Nephron progenitor cell (in vitro differentiated cells): ENCODE data around the gene HDHD5.

Experiments used
- DNase-seq: peaks from one replicate; pipeline ENCODE4 v3.0.0; 2021
- H3K27ac Mint-ChIP-seq: 2 replicates; pipeline ENCODE4 v1.8.0; 2021; ENCODE audit warnings: mild to moderate bottlenecking, moderate library complexity, mixed read lengths
- H3K27me3 Mint-ChIP-seq: 2 replicates; pipeline ENCODE4 v1.8.0; 2021; ENCODE audit warnings: mild to moderate bottlenecking, low read depth, mixed read lengths; ENCODE audit not compliant: poor library complexity
- H3K36me3 Mint-ChIP-seq: 2 replicates; pipeline ENCODE4 v1.8.0; 2021; ENCODE audit warnings: low read depth, mixed read lengths
- H3K4me1 Mint-ChIP-seq: 2 replicates; pipeline ENCODE4 v1.8.0; 2021; ENCODE audit warnings: mixed read lengths
- H3K4me3 Mint-ChIP-seq: 2 replicates; pipeline ENCODE4 v1.8.0; 2021; ENCODE audit warnings: mild to moderate bottlenecking, moderate library complexity, mixed read lengths
- H3K9me3 Mint-ChIP-seq: 2 replicates; pipeline ENCODE4 v1.8.0; 2021; ENCODE audit warnings: mild to moderate bottlenecking, moderate library complexity, mixed read lengths
- CTCF ChIP-seq: fragments of 200-600 bp; sonication (generic); IDR thresholded peaks from 2 replicates; pipeline ENCODE4 v1.5.0; 2021; ENCODE audit warnings: antibody characterized with exemption

Gene HDHD5

GRCh38 chr22:17135153-17135760 is 23.8 kb downstream of the HDHD5 start:
- no peak overlapping the region for H3K4me3 Mint-ChIP-seq
- peaks cover 43% of the 10 kb centered on the region for H3K36me3 Mint-ChIP-seq
- TF ChIP-seq CTCF: no peak
- H3K27me3 Mint-ChIP-seq: peaks cover 2% of the 10 kb centered on the region
- no peak for DNase-seq
- peak overlapping the region; percentile 87 for H3K27ac Mint-ChIP-seq
- H3K9me3 Mint-ChIP-seq: no peaks in the 10 kb centered on the region
- H3K4me1 Mint-ChIP-seq: no peaks in the 10 kb centered on the region

DNA sequence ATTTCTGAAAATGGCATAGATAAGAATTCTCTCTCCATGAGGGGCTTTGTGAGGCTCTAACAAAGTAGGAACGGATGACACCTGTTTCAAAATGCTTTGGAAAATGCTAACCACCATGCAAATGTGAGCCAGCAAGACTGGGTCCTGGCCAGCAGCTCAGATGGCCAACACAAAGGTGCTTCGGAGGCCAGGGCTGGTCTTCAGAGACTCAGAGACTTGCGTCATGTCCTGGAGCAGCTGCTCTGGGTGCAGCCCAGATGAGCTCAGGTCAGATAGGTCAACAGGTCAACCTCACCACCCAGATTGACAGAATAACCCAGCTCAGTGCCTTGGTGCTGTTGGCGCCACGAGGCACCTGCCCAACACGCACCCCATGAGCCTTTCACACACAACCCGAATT is 25.9 kb downstream of the HDHD5 start:
- no peak overlapping the region for H3K4me3 Mint-ChIP-seq
- H3K27ac Mint-ChIP-seq: no peak overlapping the region
- H3K36me3 Mint-ChIP-seq: peaks cover 27% of the 10 kb centered on the region
- DNase-seq: no peak
- H3K4me1 Mint-ChIP-seq: no peaks in the 10 kb centered on the region
- TF ChIP-seq CTCF: no peak
- H3K9me3 Mint-ChIP-seq: no peaks in the 10 kb centered on the region
- H3K27me3 Mint-ChIP-seq: peaks cover 12% of the 10 kb centered on the region

- Mint-ChIP-seq H3K4me1 (no peaks in the 10 kb centered on the region), H3K9me3 (no peaks in the 10 kb centered on the region), H3K27me3 (peaks cover 12% of the 10 kb centered on the region), H3K36me3 (peaks cover 18% of the 10 kb centered on the region), H3K4me3 (no peak overlapping the region), H3K27ac (no peak overlapping the region)
- no peak for DNase-seq
- TF ChIP-seq CTCF: no peak
Measured at GRCh38 chr22:17132112-17132511, 27.0 kb downstream of the HDHD5 start.

- peaks cover 12% of the 10 kb centered on the region for H3K27me3 Mint-ChIP-seq
- no peak overlapping the region for H3K27ac Mint-ChIP-seq
- H3K9me3 Mint-ChIP-seq: no peaks in the 10 kb centered on the region
- no peak for DNase-seq
- no peaks in the 10 kb centered on the region for H3K4me1 Mint-ChIP-seq
- no peak for TF ChIP-seq CTCF
- peaks cover 13% of the 10 kb centered on the region for H3K36me3 Mint-ChIP-seq
- H3K4me3 Mint-ChIP-seq: no peak overlapping the region
Measured at GRCh38 chr22:17131686-17132085, 27.4 kb downstream of the HDHD5 start.

DNA sequence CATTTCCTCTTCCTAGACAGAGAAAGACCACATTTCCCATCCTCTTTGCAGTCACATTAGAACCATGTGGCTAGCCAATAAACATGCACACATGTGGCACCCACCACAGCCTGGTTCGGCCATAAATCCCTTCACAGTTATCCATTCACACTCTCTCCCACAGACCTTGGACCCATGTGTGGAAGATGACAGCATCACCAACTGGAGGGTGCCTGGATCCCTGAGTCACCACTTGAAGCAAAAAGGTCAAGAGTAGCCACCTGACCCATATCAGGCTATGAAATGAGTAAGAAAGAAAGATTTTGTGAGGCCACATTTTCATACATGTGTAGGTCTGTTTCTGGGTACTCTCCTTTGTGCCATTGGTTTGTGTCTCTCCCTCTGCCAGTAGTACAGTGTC is 28.9 kb downstream of the HDHD5 start:
- Mint-ChIP-seq H3K27ac (no peak overlapping the region), H3K4me1 (no peaks in the 10 kb centered on the region), H3K27me3 (peaks cover 12% of the 10 kb centered on the region), H3K4me3 (no peak overlapping the region), H3K9me3 (no peaks in the 10 kb centered on the region), H3K36me3 (peaks cover 11% of the 10 kb centered on the region)
- no peak for TF ChIP-seq CTCF
- DNase-seq: no peak
